ENCODE data around the gene NKAIN1.

- TF ChIP-seq, protein P1, sequence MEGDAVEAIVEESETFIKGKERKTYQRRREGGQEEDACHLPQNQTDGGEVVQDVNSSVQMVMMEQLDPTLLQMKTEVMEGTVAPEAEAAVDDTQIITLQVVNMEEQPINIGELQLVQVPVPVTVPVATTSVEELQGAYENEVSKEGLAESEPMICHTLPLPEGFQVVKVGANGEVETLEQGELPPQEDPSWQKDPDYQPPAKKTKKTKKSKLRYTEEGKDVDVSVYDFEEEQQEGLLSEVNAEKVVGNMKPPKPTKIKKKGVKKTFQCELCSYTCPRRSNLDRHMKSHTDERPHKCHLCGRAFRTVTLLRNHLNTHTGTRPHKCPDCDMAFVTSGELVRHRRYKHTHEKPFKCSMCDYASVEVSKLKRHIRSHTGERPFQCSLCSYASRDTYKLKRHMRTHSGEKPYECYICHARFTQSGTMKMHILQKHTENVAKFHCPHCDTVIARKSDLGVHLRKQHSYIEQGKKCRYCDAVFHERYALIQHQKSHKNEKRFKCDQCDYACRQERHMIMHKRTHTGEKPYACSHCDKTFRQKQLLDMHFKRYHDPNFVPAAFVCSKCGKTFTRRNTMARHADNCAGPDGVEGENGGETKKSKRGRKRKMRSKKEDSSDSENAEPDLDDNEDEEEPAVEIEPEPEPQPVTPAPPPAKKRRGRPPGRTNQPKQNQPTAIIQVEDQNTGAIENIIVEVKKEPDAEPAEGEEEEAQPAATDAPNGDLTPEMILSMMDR (IDR thresholded peaks at IDR 0.05 in 4 of 5, conservative IDR thresholded peaks at IDR 0.05 in 1 of 5) = no peak
- no peak for TF ChIP-seq POLR2A (IDR thresholded peaks at IDR 0.05)
Observed at GRCh38 chr1:31180338-31180737, 59.3 kb downstream of the NKAIN1 start.

All from gastrocnemius medialis (tissue), 4 donors.